SU-DHL-6 (cell line): ENCODE data around the gene ANGPTL7.

Experiments
- EZH2phosphoT487 ChIP-seq: fragments of 200-600 bp; sonication (generic), shearing (Covaris generic); conservative IDR thresholded peaks from 2 replicates; pipeline ENCODE4 v1.6.1; 2018; ENCODE audit warnings: mild to moderate bottlenecking, antibody characterized with exemption, low read length, moderate library complexity, mixed read lengths
- TF ChIP-seq, protein P1 (sequence below): fragments of 200-600 bp; sonication (generic); IDR thresholded peaks from one replicate; pipeline ENCODE4 v1.5.1; 2017; ENCODE audit warnings: antibody characterized with exemption, mild to moderate bottlenecking, low read length, moderate library complexity; ENCODE audit not compliant: insufficient read depth, poor library complexity, severe bottlenecking

- TF ChIP-seq, protein P1, sequence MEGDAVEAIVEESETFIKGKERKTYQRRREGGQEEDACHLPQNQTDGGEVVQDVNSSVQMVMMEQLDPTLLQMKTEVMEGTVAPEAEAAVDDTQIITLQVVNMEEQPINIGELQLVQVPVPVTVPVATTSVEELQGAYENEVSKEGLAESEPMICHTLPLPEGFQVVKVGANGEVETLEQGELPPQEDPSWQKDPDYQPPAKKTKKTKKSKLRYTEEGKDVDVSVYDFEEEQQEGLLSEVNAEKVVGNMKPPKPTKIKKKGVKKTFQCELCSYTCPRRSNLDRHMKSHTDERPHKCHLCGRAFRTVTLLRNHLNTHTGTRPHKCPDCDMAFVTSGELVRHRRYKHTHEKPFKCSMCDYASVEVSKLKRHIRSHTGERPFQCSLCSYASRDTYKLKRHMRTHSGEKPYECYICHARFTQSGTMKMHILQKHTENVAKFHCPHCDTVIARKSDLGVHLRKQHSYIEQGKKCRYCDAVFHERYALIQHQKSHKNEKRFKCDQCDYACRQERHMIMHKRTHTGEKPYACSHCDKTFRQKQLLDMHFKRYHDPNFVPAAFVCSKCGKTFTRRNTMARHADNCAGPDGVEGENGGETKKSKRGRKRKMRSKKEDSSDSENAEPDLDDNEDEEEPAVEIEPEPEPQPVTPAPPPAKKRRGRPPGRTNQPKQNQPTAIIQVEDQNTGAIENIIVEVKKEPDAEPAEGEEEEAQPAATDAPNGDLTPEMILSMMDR, result no peak
- no peak for TF ChIP-seq EZH2phosphoT487
Measured at GRCh38 chr1:11215381-11216005, 26.3 kb downstream of the ANGPTL7 start.
